Mucosa of gallbladder (tissue), 1 donor: ENCODE measurements around the gene ROR2. TPM values are rescaled to one million over a fixed set of nuclear protein-coding genes. Genes with fewer than 3 reads are reported as not detected.
A peak's percentile ranks its signal among the peaks of the same experiment; 100 is the strongest.

Experiments
- DNase-seq: peaks from one replicate; pipeline ENCODE4 v3.0.0-alpha.2; 2020; ENCODE audit warnings: low spot score
- total RNA-seq: library from RNA; stranded (reverse); gene quantifications from one replicate; pipeline ENCODE4 v1.2.1, GENCODE V29; 2021
- donor health status: DM: no; HTN: no; CAD: no.

Gene ROR2
- total RNA-seq, 1 donor from 2014 or later: 21.5 TPM

GRCh38 chr9:91842358-91843049 is 107.5 kb downstream of the ROR2 start:
- DNase-seq: no peak

GRCh38 chr9:91841591-91841990 is 108.4 kb downstream of the ROR2 start:
- no peak for DNase-seq

GRCh38 chr9:91840882-91841281 is 109.1 kb downstream of the ROR2 start:
- no peak for DNase-seq

DNA sequence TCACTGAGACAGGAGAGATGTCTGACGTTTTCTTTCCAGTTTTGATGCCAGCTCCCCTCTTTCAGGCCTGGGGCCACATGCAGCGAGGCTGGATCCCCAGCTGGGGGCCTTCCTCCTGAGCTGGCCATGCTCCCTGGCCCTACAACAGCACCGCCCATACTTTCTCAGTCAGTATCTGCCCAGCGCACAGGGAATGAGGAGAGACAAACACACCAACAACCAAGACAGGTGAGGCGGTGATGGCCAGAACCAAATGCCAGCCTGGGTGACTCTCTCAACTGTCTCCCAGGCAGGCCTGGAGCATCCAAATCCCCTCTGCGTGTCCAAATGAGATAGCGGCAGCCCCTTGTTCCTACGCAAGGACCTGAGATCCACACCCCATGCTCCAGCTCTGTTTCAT is 109.6 kb downstream of the ROR2 start:
- no peak for DNase-seq

DNA sequence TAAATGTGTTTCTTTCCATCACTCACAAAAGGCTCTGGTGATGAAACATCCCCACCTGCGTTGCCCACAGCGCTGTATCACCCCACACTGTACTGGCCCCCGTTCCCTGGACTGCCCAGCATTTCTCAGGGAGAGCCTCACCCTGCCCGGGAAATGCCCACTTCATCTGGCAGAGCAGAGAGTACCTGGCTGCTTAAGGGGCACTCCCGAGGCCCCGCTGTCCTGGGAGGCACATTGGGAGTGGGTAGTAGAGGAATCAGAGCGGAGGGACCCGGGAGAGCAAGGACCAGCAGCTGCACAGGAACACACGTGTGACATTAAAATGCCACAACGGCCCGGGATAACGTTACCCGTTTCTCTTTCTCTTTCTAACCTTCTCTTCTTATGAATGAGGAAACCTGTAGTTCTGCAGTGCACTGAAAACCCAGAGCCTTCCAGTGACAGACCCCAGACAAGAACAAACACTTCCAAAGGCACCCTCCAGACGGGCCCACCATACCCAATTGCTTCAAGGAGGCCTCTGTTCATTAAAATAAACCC is 110.0 kb downstream of the ROR2 start:
- no peak for DNase-seq

GRCh38 chr9:91837981-91838731 is 111.9 kb downstream of the ROR2 start:
- peak; percentile 87 for DNase-seq

- DNase-seq: no peak
Observed at GRCh38 chr9:91836515-91836914, 113.5 kb downstream of the ROR2 start.

DNA sequence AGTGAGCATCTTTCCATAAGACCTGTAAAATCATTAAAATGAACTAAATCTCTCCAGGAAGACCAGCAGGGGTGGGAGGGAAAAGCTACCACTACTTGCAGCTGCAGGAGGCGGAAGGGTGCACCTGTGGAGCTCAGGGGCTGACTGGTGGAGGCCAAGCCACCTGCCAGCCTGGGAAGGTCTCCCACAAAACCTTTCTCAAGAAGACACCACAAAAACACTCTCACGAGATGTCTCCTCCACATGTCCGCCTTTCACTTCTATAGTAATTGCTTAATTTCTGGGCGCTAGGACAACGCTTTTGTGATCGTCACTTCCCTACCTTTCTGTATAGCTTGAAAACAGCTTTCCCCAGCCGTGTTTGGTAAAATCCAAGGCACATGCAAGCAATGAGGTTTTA is 114.4 kb downstream of the ROR2 start:
- DNase-seq: no peak

DNA sequence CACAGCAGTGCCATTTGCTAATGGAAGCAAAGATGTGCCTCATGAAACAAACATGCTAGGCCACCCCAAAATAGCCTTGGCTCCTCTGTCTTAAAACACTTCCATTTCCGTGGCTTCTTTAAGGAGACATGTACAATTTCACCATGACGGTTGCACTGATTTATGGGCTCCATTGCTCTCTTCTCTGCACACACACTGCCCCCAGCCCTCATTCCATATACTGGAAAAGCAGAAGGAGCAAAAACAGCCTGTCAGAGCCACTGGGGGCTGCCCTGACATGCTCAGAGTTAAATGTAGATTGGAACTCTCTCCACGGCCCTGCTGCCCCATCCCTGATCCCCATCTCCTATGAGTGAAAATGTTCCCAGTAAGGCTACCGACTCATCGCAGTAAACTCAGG is 114.8 kb downstream of the ROR2 start:
- no peak for DNase-seq

- no peak for DNase-seq
Observed at GRCh38 chr9:91834740-91835139, 115.3 kb downstream of the ROR2 start.

DNA sequence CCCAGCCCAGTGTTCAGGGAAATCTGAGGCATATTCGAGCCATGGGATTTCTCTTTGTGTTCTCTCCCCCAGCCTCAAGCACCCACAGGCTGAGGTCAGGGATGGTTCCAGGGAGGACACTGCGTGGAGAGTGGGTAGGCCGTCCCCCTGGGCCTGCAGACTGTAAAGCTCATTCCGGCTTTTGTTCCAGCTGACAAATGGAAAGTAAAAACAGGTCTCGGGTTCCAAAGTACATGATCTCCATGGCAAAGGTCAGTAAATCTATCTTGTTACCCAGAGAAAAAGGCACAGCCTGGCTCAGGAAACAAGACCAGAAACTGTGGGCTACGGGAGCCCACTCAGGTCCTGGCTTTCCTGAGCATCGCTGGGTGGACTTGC is 116.2 kb downstream of the ROR2 start:
- DNase-seq: no peak

- DNase-seq: no peak
Observed at GRCh38 chr9:91833096-91833877, 116.7 kb downstream of the ROR2 start.

- DNase-seq: no peak
Observed at GRCh38 chr9:91832322-91832721, 117.7 kb downstream of the ROR2 start.

GRCh38 chr9:91825866-91826265 is 124.2 kb downstream of the ROR2 start:
- no peak for DNase-seq

DNA sequence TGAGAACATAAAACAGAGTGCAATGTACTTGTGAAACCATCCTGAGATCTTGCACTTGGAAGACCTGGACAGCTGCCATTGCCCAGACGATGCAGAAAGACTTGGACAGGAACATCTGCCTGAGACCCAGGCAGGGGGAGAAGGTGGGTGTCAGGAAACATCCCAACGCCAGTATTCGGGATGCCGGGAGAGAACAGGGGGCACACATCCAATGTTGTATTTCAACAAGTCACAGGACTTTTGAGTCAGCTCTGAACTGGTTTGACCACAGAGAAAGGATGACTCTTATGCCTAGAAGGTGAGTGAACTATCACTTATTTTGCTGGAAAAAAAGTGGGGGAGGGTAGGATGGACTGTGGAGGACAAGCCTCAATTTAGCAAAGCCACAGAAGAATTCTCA is 124.6 kb downstream of the ROR2 start:
- no peak for DNase-seq

GRCh38 chr9:91824601-91825305 is 125.3 kb downstream of the ROR2 start:
- no peak for DNase-seq

DNA sequence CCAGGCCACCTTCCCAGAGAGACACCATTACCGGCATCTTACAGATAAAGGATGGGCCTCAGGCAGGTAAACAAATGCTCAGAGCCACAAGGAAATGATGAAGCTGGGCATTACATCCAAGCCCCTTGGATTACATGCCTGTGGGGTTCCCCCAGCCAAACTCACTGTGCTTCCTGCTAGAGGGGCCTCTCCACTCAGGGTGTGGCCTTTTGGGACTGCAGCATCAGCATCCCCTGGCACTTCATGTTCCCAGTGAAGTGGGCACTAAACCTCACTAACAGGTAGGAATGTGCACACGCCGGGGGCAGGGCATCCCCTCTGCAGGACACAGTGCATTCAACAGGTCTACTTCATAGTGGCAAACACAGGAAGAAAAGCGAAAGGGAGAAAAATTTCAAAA is 125.9 kb downstream of the ROR2 start:
- no peak for DNase-seq

DNA sequence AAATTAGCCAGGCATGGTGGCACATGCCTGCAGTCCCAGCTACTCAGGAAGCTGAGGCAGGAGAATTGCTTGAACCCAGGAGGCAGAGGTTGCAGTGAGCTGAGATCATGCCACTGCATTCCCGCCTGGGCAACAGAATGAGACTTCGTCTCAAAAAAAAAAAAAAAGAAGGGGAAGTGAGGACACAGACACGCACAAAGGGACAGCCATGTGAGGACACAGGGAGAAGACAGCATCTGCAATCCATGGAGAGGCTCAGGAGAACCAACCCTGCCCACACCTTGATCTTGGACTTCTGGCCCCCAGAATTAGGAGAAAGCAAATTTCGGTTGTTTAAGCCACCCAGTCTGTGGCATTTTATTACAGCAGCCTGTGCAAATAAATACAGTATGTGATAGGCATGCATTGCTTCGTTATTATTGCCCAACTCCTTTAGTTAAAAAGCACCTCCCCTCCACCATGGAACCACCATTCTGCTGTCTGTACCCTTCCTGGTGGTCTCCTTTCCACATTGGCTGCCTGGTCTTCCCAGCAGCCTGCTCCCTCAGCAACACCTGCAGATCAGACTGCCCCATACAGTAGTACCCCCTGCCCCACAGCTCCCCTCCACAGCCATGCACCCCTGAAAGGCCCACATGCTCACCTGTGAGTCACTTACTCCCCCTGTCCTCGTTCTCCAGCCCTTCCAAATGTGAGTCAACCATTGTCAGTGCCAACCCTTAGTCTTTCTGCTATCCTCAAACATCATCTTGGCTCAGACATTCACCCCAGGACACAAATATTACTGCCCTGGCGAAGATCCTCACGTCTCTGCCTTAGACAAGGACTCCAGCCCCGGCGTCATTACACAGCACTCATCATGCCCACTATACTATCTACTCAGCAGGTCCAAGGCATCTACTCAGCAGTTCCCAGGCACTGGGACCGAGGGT is 128.8 kb downstream of the ROR2 start:
- no peak for DNase-seq

- no peak for DNase-seq
Observed at GRCh38 chr9:91820126-91820750, 129.8 kb downstream of the ROR2 start.
